GM18868 (cell line): ENCODE results near the gene ZBTB1.
"Not testable (repeated sequence)": the region's sequence is repeated elsewhere in the genome, so short reads cannot be mapped to it uniquely, and the experiment has no call there.

Source experiments
- ATAC-seq: cut with Tn5 transposase; IDR thresholded peaks from one replicate; pipeline ENCODE4 v1.9.1; 2021; ENCODE audit warnings: mild to moderate bottlenecking, moderate library complexity; ENCODE audit not compliant: unreplicated experiment

The ZBTB1 gene

DNA sequence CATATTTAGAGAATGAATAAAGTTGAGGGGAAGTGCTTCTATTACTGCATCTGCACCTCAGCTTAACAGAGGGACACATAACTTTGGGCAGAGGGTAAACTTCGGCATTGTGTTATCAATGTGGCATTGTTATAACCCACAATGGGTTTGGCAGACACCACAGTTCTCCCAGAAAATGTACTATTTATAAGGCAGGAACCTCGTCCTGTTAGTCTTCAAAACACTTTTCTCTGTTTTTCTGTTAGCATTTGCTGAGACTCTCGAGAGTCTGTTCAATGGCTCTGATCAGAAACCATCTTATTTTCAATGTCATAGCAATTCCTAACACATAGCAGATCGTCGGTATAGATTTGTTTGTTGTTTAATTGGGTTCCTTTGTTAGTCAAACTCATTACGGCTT, 59.1 kb downstream of the ZBTB1 start:
- no peak for ATAC-seq

DNA sequence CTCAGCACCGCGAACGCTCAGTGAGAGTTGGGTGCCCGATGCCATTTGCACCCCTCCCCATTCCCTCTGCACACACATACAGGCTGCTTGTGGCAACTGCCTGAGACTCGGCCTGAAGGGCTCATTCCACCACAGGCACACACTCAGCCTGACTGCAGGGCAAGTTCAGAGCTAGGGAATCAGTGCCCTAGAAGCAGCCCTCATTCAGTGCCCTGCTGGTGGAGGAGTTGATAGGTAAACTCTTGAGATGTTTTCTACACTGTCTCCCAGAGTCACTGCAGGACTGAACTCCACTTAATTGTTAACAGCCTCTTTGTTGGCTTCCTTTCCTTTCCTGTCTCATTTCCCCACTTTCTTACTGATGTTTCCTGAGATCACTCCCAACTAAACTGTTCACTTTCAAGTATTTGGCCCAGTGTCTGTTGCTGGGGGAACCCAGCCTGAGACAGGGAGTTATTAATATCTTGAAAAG, 62.1 kb downstream of the ZBTB1 start:
- ATAC-seq = no peak

DNA sequence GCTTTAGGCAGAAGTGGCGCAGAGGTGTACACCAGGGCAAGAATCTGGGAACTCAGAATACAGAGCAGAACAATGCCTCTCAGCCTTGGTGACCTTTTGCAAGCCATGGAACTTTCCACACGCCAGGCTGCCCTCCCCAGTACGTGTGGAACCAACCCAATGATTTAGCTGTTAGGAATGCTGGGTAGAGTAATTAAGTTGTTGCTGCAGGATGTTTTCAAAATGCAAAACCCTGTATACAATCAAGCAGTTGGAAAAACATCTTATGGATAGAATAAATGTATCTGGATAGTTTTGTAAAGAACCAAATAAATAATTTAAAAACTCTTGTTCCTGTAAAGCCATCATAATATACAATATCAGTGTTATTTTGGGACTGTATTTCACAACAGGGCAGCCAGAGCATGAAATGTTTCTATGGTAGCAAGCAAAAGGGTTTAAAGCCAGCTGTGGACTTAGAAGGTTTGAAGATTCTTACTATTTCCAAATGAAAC, 64.6 kb downstream of the ZBTB1 start:
- ATAC-seq = no peak

DNA sequence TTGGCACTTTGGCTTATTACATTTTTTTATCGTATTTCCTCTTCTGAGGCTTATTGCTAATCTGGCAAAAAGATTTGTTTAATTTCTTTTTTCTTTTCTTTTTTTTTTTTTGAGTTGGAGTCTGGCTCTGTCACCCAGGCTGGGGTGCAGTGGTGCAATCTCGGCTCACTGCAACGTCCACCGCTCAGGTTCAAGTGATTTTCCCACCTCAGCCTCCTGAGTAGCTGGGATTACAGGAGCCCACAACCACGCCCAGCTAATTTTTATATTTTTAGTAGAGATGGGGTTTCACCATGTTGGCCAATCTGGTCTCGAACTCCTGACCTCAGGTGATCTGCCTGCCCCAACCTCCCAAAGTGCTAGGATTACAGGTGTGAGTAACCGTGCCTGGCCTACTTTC, 65.1 kb downstream of the ZBTB1 start:
- ATAC-seq = not testable (repeated sequence)

DNA sequence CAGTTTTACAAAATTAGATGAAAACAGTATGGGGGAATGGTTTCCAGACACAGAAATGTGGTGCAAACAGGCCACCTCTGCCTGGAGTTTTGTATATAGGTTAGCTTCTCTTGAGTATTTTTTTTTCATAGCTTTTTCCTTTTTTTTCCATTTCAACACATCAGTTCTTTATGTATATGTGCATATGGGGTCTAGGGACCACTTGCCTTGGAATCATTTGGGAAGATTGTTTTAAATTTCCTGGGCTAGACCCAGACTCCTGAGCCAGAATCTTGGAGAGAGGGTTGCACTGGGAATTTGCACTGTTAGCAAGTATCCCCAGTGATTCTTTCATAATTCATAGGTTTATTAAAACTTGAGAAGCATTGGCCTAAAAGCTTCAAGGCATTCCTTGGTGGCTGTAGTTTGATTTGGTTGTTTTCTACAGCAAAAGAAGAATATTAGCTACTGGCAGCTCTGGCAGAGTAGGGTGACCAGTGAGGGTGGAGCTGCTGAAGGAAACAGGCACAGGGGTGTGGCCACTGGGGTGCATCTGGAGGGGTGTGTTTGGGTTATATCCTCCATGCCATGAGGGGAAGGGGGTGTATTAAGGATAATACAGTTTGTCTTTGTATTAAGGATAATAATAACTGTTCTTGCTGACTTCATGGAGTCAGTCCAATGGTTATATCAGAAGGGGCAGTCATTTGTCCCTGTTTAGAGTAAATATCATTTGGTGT, 68.0 kb downstream of the ZBTB1 start:
- no peak for ATAC-seq

DNA sequence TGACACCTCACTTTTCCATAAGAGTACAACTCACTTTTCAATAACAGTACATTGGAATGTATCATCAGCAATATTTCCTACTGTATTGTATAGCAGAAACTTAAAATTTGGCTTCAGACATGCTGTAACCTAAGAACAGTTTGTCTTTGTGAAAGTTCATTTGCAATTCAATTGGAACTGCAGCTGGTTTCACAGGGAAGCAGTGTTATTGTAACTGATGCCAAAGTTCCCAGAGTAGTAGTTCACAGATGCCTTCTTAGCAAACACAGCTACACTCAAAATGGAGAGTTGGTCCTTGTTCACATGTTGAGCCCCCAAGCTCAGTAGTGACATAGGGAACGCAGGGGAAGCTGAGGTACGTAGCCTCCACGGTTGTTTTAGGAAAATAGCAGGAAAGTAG, 68.5 kb downstream of the ZBTB1 start:
- ATAC-seq = no peak
